ENCODE data around the gene HOXC10.

GRCh38 chr12:54031480-54031879 is 46.5 kb downstream of the HOXC10 start:
- TF ChIP-seq CTCF (IDR thresholded peaks at IDR 0.05 in 4 of 5, conservative IDR thresholded peaks at IDR 0.05 in 1 of 5) (no peak), POLR2A (IDR thresholded peaks at IDR 0.05) (no peak)

Data from gastrocnemius medialis (tissue), 4 donors.